Activated B cell treated with CpG ODN at 0.5 μM for 24 hours (primary cell): ENCODE results near the gene ETNK1. TPM values are rescaled to one million over a fixed set of nuclear protein-coding genes. Genes with fewer than 3 reads are reported as not detected.

Experiments used
- ATAC-seq: fragments of 200-7000 bp; cut with Tn5 transposase; one replicate; pipeline ENCODE4 v1.10.0; 2021; ENCODE audit warnings: low read depth, mild to moderate bottlenecking, moderate library complexity
- CTCF ChIA-PET: fragments of 350-600 bp; sonication (Branson Sonifier 250); formaldehyde crosslinking; loops from one replicate; lab custom pipeline; 2021; ENCODE audit warnings: antibody characterized with exemption; lab: Charles Lee
- POLR2A ChIA-PET: fragments of 350-600 bp; sonication (Branson Sonifier 250); formaldehyde crosslinking; loops from one replicate; lab custom pipeline; 2021; ENCODE audit warnings: antibody characterized with exemption; lab: Charles Lee
- DNase-seq: peaks from one replicate; pipeline ENCODE4 v3.0.0; 2022
- H3K27ac Mint-ChIP-seq: one replicate; pipeline ENCODE4 v1.8.0; 2020; ENCODE audit warnings: mixed read lengths
- H3K27me3 Mint-ChIP-seq: one replicate; pipeline ENCODE4 v1.8.0; 2021; ENCODE audit warnings: mixed read lengths
- H3K36me3 Mint-ChIP-seq: one replicate; pipeline ENCODE4 v1.8.0; 2021; ENCODE audit warnings: low read depth, mixed read lengths
- H3K4me1 Mint-ChIP-seq: one replicate; pipeline ENCODE4 v1.8.0; 2021; ENCODE audit warnings: mixed read lengths
- H3K4me3 Mint-ChIP-seq: one replicate; pipeline ENCODE4 v1.8.0; 2020; ENCODE audit warnings: mild to moderate bottlenecking, mixed read lengths
- H3K9me3 Mint-ChIP-seq: one replicate; pipeline ENCODE4 v1.8.0; 2020; ENCODE audit warnings: mixed read lengths
- CTCF ChIP-seq: fragments of 200-600 bp; IDR thresholded peaks from one replicate; pipeline ENCODE4 v1.8.0; 2022; ENCODE audit warnings: antibody characterized with exemption, mild to moderate bottlenecking
- intact Hi-C: fragments of 100-400 bp; cut with micrococcal nuclease; formaldehyde crosslinking; loops from one replicate; pipeline ENCODE4 v1.15.1; 2024
- total RNA-seq: library from RNA; stranded (reverse); gene quantifications from 2 replicates; pipeline ENCODE4 v1.2.3, GENCODE V29; 2022

The ETNK1 gene
- total RNA-seq, 1 donor from 2014 or later: 98.5 TPM

- no peak for DNase-seq
- POLR2A ChIA-PET: no interaction called here
- H3K4me1 Mint-ChIP-seq: no peaks in the 10 kb centered on the region
- no peaks in the 10 kb centered on the region for H3K9me3 Mint-ChIP-seq
- CTCF ChIA-PET: no interaction called here
- H3K27me3 Mint-ChIP-seq: peaks cover 10% of the 10 kb centered on the region
- H3K4me3 Mint-ChIP-seq: no peak overlapping the region
- no peaks in the 10 kb centered on the region for H3K36me3 Mint-ChIP-seq
- intact Hi-C loops: no loop called here
- no peak overlapping the region for H3K27ac Mint-ChIP-seq
- TF ChIP-seq CTCF: no peak
- ATAC-seq: no peak
Measured at GRCh38 chr12:22719745-22720144, 94.8 kb downstream of the ETNK1 start.

DNA sequence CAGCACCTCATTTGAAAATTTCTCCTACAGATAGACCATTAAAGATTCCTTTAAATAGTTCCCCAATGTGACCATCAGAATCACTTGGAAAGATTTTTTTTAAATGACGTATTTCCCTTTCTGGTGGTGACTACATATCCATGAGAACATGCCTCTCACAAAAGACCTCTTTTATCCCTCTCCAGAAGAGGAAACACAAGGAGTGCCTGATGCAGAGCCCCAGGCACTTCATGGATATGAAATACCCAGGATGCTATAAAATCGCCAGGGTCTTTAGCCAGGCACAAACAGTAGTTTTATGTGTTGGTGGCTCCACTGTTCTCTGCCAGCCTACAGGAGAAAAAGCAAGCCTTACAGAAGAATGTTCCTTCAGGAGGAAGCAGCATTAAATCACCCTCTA is 97.1 kb downstream of the ETNK1 start:
- TF ChIP-seq CTCF: no peak
- Mint-ChIP-seq H3K4me1 (no peaks in the 10 kb centered on the region), H3K36me3 (no peaks in the 10 kb centered on the region), H3K9me3 (no peaks in the 10 kb centered on the region), H3K4me3 (no peak overlapping the region), H3K27me3 (peaks cover 10% of the 10 kb centered on the region), H3K27ac (no peak overlapping the region)
- ATAC-seq: no peak
- intact Hi-C loops: no loop called here
- no peak for DNase-seq
- CTCF ChIA-PET: no interaction called here
- POLR2A ChIA-PET: no interaction called here

DNA sequence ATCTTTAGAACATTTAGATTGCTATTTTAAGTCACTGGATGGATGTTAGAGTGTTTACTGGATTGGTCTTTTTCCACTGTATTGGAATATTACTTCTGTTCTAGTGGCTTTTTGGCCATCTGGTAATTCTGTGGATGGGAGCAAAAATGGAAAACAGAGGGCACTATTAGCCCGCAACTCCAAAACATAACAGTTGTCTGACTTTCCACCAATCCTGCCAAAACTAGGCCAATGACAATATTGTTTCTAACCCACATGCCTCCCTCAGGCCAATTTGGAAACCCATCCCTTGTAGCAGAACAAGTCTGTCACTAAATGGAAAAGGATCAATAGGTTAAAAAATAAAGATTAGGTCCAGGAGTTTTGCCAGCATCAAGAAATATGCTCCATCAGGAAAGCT is 97.8 kb downstream of the ETNK1 start:
- peaks cover 12% of the 10 kb centered on the region for H3K27me3 Mint-ChIP-seq
- TF ChIP-seq CTCF: no peak
- ATAC-seq (no peak), DNase-seq (no peak)
- POLR2A ChIA-PET: no interaction called here
- no peak overlapping the region for H3K27ac Mint-ChIP-seq
- no peaks in the 10 kb centered on the region for H3K36me3 Mint-ChIP-seq
- H3K4me3 Mint-ChIP-seq: no peak overlapping the region
- no peaks in the 10 kb centered on the region for H3K9me3 Mint-ChIP-seq
- CTCF ChIA-PET: no interaction called here
- intact Hi-C loops: no loop called here
- H3K4me1 Mint-ChIP-seq: no peaks in the 10 kb centered on the region

DNA sequence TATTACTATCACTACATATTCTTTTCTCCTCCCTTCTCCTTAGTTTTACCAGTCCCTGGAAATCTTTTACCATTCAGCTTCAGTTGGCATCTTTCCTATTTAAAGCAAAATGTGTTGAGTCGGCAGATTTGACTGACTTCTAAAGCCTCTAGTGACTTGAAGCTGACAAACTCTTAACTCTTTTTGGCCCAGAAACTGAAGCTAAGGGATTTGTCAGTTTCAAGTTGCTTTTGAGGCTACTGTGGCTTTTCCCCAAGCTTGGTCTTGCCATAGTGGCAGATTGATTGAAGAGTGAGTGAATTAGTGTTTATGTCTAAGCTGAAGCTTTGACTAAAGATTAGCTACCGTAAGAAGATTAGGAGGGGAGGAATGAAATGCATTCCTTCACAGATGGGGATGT is 104.0 kb downstream of the ETNK1 start:
- H3K27ac Mint-ChIP-seq: no peak overlapping the region
- ATAC-seq: no peak
- peaks cover 4% of the 10 kb centered on the region for H3K27me3 Mint-ChIP-seq
- no peak for DNase-seq
- intact Hi-C loops: no loop called here
- ChIA-PET POLR2A (no interaction called here), CTCF (no interaction called here)
- H3K9me3 Mint-ChIP-seq: no peaks in the 10 kb centered on the region
- no peak for TF ChIP-seq CTCF
- H3K4me3 Mint-ChIP-seq: no peak overlapping the region
- no peaks in the 10 kb centered on the region for H3K36me3 Mint-ChIP-seq
- H3K4me1 Mint-ChIP-seq: no peaks in the 10 kb centered on the region

DNA sequence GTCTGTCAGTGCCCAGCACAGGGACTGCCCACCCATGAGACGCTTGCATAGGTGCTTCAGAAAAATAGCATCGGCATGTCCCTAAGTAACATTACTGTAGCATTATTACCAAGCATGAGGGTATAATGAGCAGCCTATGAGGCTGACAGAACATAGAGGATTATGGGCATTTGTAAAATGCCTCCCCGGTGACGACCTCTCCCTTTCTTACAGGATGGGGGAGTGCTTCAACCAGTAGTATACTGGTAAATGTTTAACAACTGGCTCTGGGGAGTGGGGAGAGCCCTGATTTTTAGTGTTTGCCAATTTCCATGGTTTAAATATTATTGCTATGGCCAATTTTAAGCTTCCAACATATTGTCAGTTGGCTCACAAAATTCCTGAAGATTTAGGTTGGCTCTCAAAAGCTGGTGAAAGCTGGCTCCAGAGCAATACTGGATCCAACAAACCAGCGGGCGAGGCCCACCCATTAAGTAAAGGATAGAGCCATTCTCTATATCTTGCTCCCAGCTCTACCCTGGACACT is 104.5 kb downstream of the ETNK1 start:
- Mint-ChIP-seq H3K4me1 (no peaks in the 10 kb centered on the region), H3K27ac (no peak overlapping the region), H3K36me3 (no peaks in the 10 kb centered on the region), H3K9me3 (no peaks in the 10 kb centered on the region), H3K4me3 (no peak overlapping the region), H3K27me3 (peaks cover 4% of the 10 kb centered on the region)
- TF ChIP-seq CTCF: no peak
- POLR2A ChIA-PET: no interaction called here
- intact Hi-C loops: no loop called here
- DNase-seq (no peak), ATAC-seq (no peak)
- CTCF ChIA-PET: no interaction called here
